ENCODE measurements around the gene HTR3C. TPM values are rescaled to one million over a fixed set of nuclear protein-coding genes. Genes with fewer than 3 reads are reported as not detected.
"Not testable (repeated sequence)": the region's sequence is repeated elsewhere in the genome, so short reads cannot be mapped to it uniquely, and the experiment has no call there.

Gene HTR3C
- total RNA-seq, 1 experiment from 2014 or later = not detected

- DNase-seq (ENCODE audit: unreplicated experiment) = no peak
Observed at GRCh38 chr3:184067573-184068055, 14.8 kb downstream of the HTR3C start.

GRCh38 chr3:184068344-184068743 is 15.5 kb downstream of the HTR3C start:
- H3K27ac Mint-ChIP-seq (ENCODE audit: low read depth, unreplicated experiment) = no peak overlapping the region
- no peak for DNase-seq (ENCODE audit: unreplicated experiment)
- intact Hi-C loops (cut with micrococcal nuclease) = no loop called here
- BruUV-seq (replicated peaks) = no TSS peak
- CTCF ChIA-PET = no interaction called here
- H3K27me3 Mint-ChIP-seq (ENCODE audit: insufficient read depth, unreplicated experiment) = peaks cover 13% of the 10 kb centered on the region
- no peaks in the 10 kb centered on the region for H3K4me1 Mint-ChIP-seq (ENCODE audit: insufficient read depth, unreplicated experiment)
- peaks cover 8% of the 10 kb centered on the region for H3K9me3 Mint-ChIP-seq (ENCODE audit: unreplicated experiment)
- TF ChIP-seq CTCF (IDR thresholded peaks at IDR 0.05; ENCODE audit: unreplicated experiment) = no peak
- peaks cover 7% of the 10 kb centered on the region for H3K36me3 Mint-ChIP-seq (ENCODE audit: insufficient read depth, unreplicated experiment)
- no peak overlapping the region for H3K4me3 Mint-ChIP-seq (ENCODE audit: unreplicated experiment)
- POLR2A ChIA-PET = no interaction called here

More at GRCh38 chr3:184067573-184068055, 14.8 kb downstream of the HTR3C start:
- TF ChIP-seq CTCF (IDR thresholded peaks at IDR 0.05; ENCODE audit: unreplicated experiment) = no peak
- H3K4me3 Mint-ChIP-seq (ENCODE audit: unreplicated experiment) = no peak overlapping the region
- peaks cover 8% of the 10 kb centered on the region for H3K9me3 Mint-ChIP-seq (ENCODE audit: unreplicated experiment)
- H3K36me3 Mint-ChIP-seq (ENCODE audit: insufficient read depth, unreplicated experiment) = peaks cover 7% of the 10 kb centered on the region
- no peak overlapping the region for H3K27ac Mint-ChIP-seq (ENCODE audit: low read depth, unreplicated experiment)
- no peaks in the 10 kb centered on the region for H3K4me1 Mint-ChIP-seq (ENCODE audit: insufficient read depth, unreplicated experiment)
- BruUV-seq (replicated peaks) = no TSS peak
- POLR2A ChIA-PET = no interaction called here
- CTCF ChIA-PET = interaction anchor here (0.8 to 1.1 kb wide), 2 partner anchors 24 to 182 kb away, joined by 3 read pairs; no protein-coding TSS in a partner anchor
- peaks cover 13% of the 10 kb centered on the region for H3K27me3 Mint-ChIP-seq (ENCODE audit: insufficient read depth, unreplicated experiment)
- intact Hi-C loops (cut with micrococcal nuclease) = no loop called here

- H3K27me3 Mint-ChIP-seq (ENCODE audit: insufficient read depth, unreplicated experiment) = peaks cover 13% of the 10 kb centered on the region
- H3K36me3 Mint-ChIP-seq (ENCODE audit: insufficient read depth, unreplicated experiment); H3K9me3 Mint-ChIP-seq (ENCODE audit: unreplicated experiment); H3K27ac Mint-ChIP-seq (ENCODE audit: low read depth, unreplicated experiment); intact Hi-C loops (cut with micrococcal nuclease); CTCF ChIA-PET; H3K4me1 Mint-ChIP-seq (ENCODE audit: insufficient read depth, unreplicated experiment); POLR2A ChIA-PET; DNase-seq (ENCODE audit: unreplicated experiment); H3K4me3 Mint-ChIP-seq (ENCODE audit: unreplicated experiment); BruUV-seq (replicated peaks): not testable (repeated sequence)
Observed at GRCh38 chr3:184071142-184071541, 18.3 kb downstream of the HTR3C start.

- Mint-ChIP-seq H3K36me3 (ENCODE audit: insufficient read depth, unreplicated experiment) (no peaks in the 10 kb centered on the region), H3K9me3 (ENCODE audit: unreplicated experiment) (peaks cover 8% of the 10 kb centered on the region), H3K4me3 (ENCODE audit: unreplicated experiment) (no peak overlapping the region), H3K27me3 (ENCODE audit: insufficient read depth, unreplicated experiment) (peaks cover 13% of the 10 kb centered on the region), H3K4me1 (ENCODE audit: insufficient read depth, unreplicated experiment) (no peaks in the 10 kb centered on the region), H3K27ac (ENCODE audit: low read depth, unreplicated experiment) (no peak overlapping the region)
- DNase-seq (ENCODE audit: unreplicated experiment) = no peak
- no peak for TF ChIP-seq CTCF (IDR thresholded peaks at IDR 0.05; ENCODE audit: unreplicated experiment)
- BruUV-seq (replicated peaks) = no TSS peak
- ChIA-PET CTCF (interaction anchor here (0.7 kb wide), 1 partner anchor 22 kb away, joined by 3 read pairs; no protein-coding TSS in a partner anchor), POLR2A (interaction anchor here (0.8 kb wide), 1 partner anchor 67 kb away, joined by 3 read pairs; no protein-coding TSS in a partner anchor)
- intact Hi-C loops (cut with micrococcal nuclease) = no loop called here
Observed at GRCh38 chr3:184073621-184074020, 20.8 kb downstream of the HTR3C start.

- POLR2A ChIA-PET = no interaction called here
- Mint-ChIP-seq H3K27me3 (ENCODE audit: insufficient read depth, unreplicated experiment) (peaks cover 7% of the 10 kb centered on the region), H3K27ac (ENCODE audit: low read depth, unreplicated experiment) (no peak overlapping the region), H3K4me3 (ENCODE audit: unreplicated experiment) (no peak overlapping the region), H3K9me3 (ENCODE audit: unreplicated experiment) (peaks cover 3% of the 10 kb centered on the region), H3K4me1 (ENCODE audit: insufficient read depth, unreplicated experiment) (no peaks in the 10 kb centered on the region), H3K36me3 (ENCODE audit: insufficient read depth, unreplicated experiment) (peaks cover 6% of the 10 kb centered on the region)
- intact Hi-C loops (cut with micrococcal nuclease) = no loop called here
- no TSS peak for BruUV-seq (replicated peaks)
- no peak for DNase-seq (ENCODE audit: unreplicated experiment)
- CTCF ChIA-PET = no interaction called here
- TF ChIP-seq CTCF (IDR thresholded peaks at IDR 0.05; ENCODE audit: unreplicated experiment) = no peak
Observed at GRCh38 chr3:184075901-184076300, 23.1 kb downstream of the HTR3C start.
